RKO (cell line): ENCODE results near the gene HOXB6.

Experiments used
- DNase-seq: peaks from one replicate; pipeline ENCODE4 v3.0.0-alpha.2; 2016; ENCODE audit warnings: low spot score

Gene HOXB6

GRCh38 chr17:48609759-48610281 is 5.0 kb upstream of the HOXB6 start:
- no peak for DNase-seq

GRCh38 chr17:48609033-48609432 is 4.2 kb upstream of the HOXB6 start:
- no peak for DNase-seq

GRCh38 chr17:48608494-48608834 is 3.7 kb upstream of the HOXB6 start:
- no peak for DNase-seq

DNA sequence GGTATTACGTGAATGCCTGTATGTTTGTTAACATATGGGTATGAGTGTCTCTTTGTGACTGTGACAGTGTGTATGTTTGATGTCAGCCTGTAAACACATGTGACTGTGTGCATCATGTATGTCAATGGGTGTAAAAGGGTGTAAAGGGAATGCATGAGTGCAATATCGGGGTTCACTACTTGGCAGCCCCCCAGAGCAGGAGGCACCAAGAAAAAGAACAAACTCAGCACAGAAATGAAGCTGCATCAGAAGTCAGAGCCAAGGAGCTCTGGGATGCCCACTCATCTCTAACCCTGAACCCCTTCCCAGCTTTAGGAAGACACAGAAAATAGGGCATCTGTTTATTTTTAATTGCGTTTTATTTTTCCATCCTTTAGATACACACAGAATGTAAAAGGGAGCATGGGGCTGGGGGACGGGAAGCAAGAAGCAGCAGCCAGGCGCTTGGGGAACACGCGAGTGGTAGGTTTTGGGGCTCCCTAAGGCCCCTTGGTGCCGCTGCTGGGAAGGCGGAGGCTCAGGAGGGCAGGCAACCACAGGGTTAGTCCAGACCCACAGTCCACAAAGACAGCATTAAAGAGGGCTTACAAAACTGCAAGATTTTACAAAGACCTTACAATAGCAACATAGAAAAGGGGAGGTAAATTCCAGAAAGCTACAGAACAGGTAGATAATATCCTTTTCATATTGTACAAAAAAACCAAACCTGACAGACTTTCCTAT is 2.3 kb upstream of the HOXB6 start:
- DNase-seq = no peak

DNA sequence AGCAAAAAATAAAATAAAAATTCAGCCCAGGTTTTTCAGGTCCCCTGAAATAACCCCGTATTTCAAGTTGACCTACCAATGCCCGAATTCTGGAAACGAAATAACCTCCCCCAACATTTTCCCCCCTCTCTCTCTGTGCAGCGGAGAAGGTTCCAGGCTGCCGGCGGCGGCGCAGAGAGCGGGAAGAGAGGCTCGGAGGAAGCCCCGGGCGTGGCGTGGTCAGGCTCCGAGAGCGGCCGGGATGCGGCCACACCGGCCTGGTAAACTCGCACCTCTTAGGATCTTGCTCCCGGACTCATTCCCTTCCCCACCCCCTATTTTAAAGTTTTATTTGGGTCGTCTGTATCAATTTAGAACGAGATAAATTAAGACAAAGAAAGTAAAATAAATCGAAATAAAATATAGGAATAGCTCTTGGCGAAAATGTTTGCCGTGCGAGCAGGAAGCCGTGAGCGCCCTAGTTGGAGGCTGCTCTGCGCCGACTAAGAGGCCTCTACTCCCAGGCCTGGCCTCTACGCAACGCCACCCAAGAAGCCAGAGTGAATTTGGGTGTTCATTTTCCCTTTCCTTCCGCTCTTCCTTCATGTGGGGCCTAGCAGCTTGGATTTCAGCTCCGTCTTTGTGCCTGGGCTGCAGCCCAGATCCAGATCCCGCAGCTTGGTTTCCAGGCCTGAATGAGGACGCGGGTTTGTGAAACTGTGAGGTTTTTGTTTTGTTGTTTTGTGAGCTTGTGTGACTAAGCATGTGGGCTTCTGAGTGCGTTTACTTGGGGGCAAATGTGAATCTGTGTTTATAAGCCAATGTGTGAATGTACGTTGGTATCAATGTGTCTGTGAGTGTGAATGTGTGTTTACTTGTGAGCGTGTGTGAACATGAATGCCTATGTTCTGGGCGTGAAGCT is 1.5 kb upstream of the HOXB6 start:
- DNase-seq = no peak

DNA sequence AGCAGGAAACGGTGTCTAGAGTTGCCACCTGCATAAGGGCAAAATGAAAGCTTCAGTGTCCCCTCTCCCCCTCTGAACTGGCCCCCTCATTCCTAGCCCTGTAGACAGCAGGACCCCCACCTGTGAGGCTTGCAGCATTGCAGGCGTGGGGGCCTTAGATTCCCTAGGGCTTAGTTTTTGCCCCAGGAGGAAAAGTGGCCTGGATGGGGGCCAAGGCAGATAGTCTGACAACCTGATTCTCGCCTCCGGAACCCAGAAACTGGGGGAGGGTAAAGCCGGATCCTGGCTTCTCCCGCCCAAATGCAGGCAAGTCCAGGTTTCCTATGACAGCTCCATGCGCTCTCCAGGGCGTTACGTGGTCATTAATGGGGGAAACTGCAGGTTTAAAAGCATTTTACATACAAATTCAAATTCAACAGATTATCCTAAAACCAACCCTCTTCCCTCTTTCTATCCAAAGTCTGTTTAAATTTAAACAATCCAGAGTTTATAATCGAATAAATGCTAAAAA is 678 bp upstream of the HOXB6 start:
- peak; percentile 61 for DNase-seq

DNA sequence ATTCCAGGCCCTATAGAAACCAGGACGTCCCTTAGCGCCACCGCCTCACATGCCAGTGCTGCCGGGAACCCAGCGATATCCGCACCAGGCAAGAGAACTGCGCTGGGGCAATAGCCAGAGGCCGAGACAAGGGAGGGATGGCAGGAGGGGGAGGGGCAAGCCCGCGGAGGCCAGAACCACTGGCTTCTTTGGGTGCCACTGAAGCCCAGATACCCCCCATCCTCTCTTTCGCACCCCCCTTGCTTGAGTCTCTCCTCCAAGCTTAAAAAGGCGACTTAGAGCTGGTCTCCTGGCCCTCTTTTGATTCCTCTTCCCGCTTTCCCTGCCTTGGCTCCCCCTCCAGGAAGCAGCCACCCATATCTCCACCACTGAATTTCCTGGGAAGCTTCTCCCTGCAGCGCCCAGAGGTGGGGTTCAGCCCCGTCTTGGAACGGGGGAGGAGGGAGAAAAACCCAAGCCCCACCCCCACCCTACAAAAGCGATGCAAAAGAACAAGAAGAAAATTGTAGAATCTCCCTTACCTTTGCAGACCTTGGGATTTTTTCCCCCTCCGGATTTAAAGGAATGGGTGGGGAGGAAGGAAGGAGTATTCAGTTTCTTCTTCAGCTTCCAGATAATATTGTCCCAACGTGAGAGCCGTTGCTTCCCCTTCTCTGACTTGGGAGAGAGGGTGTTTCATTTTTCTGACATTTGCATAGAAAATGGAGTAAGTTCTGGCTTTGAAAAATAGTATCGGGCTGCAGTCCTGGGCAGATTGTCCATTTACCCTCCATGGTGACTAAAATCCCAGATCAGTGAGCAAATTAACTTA is 622 bp downstream of the HOXB6 start:
- peak; percentile 87 for DNase-seq

DNA sequence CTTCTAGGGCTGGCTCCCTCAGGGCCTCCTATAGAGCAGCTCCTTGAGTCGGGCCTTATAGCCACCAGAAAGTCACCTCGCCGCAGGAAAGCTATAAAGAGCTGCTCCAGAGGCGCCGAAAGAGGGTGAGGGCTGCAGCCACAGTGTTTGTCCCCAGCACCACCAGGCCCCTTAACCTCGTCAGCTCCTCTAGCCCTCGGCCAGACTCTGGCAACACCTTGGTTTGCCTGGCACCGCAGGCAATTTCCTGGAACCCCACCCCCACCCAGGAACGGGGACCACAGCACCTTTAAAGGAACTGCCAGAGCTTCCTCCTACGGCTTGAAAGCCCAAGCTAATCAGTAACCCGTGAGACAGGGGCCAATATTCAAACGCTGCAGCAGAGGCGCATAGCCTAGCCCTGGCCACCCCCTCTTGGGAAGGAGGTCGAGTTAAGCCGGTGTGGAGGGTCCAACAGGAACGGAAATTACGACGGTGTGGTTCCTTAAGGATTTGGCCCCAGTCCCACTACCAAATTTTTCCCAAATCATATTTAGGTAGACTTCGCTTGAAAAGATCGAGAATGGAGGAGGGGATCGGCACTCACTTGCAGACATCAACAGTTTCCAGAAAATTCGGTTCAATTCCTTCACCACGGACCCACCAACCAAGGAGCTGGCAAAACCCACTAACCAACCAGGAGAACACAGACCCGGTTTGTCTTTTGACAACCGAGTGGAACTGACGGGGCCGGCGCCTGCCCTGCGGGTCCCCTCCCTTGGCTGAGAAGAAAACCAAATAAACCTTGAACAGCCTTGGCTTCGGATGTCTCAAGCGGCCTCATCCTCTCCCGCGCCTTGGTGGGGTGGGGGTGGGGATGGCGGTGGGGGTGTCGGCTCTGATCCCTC is 3.0 kb downstream of the HOXB6 start:
- no peak for DNase-seq

- no peak for DNase-seq
Measured at GRCh38 chr17:48601207-48601538, 3.6 kb downstream of the HOXB6 start.

DNA sequence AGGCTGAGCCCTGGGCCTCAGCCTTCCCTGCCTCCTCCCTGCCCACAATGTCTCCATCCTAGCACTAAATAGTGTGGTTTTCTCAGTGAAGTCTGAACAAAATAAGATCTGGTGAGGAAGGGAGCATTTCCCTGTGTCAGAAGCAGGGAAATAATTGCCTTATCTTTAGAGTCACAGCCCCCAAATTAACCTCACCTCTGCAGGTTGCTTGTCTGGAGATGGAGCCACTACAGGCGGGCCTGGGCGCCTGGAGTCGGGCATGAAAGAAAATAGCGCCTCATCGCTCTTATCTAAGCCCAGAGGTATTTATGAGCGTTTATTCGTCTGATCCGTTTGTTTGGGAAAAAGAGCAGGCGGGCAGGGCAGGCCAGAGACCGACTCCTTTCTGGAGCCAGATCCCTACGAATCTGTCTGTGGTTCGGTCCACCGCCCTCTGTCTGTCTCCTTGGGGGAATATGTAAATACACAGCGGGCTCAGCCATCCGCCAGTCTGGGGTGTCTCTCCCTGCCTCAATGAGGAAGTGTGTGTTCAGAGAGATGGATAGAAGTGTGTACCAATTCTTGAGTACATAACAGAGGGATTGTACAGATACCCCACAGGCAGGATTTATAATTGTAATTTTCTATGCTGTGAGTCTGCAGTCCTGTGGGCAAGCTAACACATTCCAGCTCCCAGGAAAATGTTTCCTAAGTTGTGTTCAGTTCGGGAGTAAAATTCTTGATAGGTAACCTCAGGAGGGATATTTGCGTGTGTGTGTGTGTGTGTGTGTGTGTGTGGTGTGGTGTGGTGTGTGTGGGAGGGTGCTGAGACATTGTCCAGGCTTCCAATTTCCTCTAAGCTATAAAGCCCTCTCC is 4.3 kb downstream of the HOXB6 start:
- DNase-seq = no peak

DNA sequence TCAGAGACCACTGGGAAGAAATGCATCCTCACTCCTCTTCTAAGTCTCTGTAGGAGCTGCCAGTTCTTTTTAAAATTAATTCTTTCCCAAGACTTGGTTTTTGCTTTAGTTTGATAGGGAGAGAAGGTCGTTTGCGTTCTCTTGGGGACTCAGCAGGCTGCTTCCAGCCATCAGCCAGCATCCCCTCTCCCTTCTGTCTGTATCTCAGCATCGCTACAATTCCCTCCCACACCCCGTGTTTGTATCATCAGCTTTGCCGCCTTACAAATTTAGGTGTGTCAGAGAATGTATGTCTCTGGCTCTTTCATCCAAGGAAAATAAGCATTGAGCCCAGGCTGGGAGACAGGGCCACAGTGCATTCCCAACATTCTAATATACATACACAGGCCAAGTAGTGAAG is 5.4 kb downstream of the HOXB6 start:
- DNase-seq = no peak

- DNase-seq = no peak
Measured at GRCh38 chr17:48598736-48599135, 6.0 kb downstream of the HOXB6 start.

- DNase-seq = peak; percentile 78
Measured at GRCh38 chr17:48597778-48598631, 6.8 kb downstream of the HOXB6 start.

DNA sequence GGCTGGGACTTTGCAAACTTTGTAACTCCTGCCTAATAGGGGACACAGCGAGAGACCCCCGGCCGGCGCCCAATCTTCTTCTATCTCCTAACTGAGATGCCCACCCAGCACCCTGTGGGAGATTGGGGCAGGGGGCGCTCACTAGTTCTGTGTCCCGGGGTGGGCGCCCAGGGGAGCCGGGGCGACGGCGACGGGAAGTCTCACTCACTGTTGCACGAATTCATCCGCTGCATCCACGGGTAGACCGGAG is 7.3 kb downstream of the HOXB6 start:
- DNase-seq = no peak

DNA sequence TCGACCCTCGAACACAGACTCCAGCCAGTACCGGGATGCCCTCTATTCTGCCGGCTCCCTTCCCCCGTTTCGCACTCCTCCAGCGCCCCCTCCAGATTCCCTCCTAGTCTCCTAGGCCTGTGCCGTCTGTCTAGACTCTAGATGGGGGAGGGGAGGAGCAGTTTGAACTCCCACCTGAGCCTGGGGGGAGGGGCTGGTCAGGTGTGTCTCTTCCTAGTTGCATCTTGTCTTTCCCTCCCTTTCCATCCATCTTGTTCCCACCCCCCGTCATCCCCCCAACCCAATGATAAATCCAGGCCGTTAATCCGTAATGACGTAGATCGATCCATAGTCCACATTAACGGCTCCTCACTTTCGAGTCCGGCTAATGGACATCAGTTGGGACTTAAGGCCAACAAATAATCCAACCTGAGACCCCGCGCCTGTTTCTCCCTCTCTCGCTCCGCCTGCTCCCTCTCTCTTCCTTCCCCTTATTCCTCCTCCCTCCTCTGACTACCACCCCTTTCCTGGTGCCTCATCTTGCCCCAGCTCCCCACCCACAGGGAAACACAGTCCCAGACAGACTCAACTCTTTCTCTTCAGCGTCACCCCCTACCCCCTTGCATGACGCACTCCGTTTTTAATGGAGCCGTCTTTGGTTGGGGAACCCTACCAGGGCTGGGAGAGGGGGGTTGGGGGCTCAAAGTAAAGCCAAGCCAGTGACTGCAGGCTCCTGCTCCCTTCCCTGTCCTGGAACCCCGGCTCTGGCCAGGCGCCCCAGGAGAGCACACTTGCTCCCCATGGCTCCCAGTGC is 7.9 kb downstream of the HOXB6 start:
- peak; percentile 36 for DNase-seq

- DNase-seq = no peak
Measured at GRCh38 chr17:48596000-48596734, 8.6 kb downstream of the HOXB6 start.

- DNase-seq = no peak
Measured at GRCh38 chr17:48595278-48595999, 9.3 kb downstream of the HOXB6 start.
